GM12875 (cell line): ENCODE data around the gene GRID2.
"Not testable (repeated sequence)": the region's sequence is repeated elsewhere in the genome, so short reads cannot be mapped to it uniquely, and the experiment has no call there.

Source experiments
- H3K4me3 ChIP-seq: one replicate; pipeline ENCODE4 v1.5.1; 2011; ENCODE audit warnings: low read depth, low read length, control low read depth
- TF ChIP-seq, protein P1 (sequence below): IDR thresholded peaks from 2 replicates; pipeline ENCODE4 v1.5.1; 2011; ENCODE audit warnings: low read depth, mild to moderate bottlenecking, control low read depth, inconsistent platforms, low read length, moderate library complexity, borderline replicate concordance; ENCODE audit not compliant: insufficient read depth

Gene GRID2

DNA sequence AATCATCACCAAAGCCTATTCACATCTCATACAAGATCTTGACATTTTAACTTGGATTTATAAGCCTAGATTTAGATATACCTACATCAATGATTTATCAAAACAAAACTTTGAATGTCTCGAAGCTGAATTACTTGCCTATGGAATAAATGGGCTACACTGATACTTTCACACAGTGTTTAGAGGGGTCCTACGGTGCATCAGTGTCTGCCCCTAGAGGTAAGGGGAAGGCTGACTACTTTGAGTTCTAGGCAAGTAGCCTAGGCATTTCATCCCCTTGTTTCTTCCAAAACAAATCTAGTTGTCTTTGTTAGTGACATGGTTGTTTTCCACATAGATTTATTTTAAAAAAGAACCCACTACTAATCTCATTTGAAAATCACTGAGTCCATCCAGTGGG, 1366.7 kb downstream of the GRID2 start:
- TF ChIP-seq, protein P1, sequence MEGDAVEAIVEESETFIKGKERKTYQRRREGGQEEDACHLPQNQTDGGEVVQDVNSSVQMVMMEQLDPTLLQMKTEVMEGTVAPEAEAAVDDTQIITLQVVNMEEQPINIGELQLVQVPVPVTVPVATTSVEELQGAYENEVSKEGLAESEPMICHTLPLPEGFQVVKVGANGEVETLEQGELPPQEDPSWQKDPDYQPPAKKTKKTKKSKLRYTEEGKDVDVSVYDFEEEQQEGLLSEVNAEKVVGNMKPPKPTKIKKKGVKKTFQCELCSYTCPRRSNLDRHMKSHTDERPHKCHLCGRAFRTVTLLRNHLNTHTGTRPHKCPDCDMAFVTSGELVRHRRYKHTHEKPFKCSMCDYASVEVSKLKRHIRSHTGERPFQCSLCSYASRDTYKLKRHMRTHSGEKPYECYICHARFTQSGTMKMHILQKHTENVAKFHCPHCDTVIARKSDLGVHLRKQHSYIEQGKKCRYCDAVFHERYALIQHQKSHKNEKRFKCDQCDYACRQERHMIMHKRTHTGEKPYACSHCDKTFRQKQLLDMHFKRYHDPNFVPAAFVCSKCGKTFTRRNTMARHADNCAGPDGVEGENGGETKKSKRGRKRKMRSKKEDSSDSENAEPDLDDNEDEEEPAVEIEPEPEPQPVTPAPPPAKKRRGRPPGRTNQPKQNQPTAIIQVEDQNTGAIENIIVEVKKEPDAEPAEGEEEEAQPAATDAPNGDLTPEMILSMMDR = no peak
- H3K4me3 ChIP-seq = no peak overlapping the region

DNA sequence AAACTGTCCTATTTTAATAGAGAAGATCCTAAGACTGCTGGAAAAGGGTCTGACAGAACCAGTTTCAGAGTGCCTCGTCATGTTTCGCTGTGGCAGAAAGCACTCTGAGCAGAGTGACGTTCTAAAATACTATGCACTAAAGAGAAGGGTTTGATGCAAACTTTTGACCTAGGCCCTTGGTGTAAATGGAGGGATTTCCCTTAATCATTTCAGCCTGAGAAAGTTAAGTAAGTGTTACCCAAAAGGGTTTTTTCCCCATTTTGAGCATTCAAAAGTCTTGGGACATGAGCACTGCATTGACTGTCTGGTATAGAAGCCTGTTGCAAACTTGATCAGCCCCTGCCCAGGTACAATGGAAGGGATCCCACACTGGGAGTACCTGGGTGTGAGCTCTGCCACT, 1367.3 kb downstream of the GRID2 start:
- H3K4me3 ChIP-seq = no peak overlapping the region
- TF ChIP-seq, protein P1 = no peak

DNA sequence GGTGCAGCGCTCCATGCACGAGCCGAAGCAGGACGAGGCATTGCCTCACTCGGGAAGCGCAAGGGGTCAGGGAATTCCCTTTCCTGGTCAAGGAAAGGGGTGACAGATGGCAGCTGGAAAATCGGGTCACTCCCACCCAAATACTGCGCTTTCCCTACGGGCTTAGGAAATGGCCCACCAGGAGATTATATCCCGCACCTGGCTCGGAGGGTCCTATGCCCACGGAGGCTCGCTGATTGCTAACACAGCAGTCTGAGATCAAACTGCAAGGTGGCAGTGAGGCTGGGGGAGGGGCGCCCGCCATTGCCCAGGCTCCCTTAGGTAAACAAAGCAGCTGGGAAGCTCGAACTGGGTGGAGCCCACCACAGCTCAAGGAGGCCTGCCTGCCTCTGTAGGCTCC, 1373.2 kb downstream of the GRID2 start:
- H3K4me3 ChIP-seq = not testable (repeated sequence)

DNA sequence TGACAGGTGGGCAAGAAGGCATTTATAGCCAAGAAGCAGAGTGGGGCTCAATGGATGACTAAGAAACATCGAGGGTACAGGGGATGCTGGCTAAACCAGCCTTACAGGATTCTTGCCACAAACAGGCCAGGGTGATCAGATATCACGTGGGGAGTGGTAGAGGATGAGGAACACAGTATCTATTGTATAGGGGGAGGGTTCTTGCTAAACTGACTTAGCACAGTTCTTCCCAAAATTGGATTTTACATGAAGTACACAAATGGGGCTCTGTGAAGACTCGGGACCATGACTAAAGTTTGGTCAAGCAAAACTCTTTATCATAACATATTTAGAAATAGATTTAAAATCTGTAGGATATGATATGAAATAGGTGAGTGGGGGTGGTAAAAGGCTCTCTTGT, 1380.8 kb downstream of the GRID2 start:
- TF ChIP-seq, protein P1 = no peak
- H3K4me3 ChIP-seq = no peak overlapping the region

DNA sequence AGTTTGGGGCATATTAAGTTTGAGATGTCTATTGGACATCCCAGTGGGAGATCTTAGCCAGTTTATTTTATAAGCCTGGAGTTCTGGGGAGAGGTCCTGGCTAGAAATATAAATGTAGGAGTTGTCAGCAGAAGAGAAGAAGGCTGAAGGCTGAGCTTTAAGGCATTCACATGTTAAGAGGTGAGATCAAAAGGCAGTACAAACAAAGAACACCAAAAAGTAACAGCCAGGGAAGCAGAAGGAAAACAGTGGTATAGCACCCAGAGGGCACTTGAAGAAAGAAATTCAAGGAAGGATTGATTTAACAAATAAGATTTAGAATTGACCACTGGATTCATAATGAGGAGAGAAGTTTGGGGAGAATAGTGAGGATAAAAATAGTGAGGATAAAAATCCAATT, 1383.5 kb downstream of the GRID2 start:
- H3K4me3 ChIP-seq = no peak overlapping the region
- TF ChIP-seq, protein P1 = no peak

DNA sequence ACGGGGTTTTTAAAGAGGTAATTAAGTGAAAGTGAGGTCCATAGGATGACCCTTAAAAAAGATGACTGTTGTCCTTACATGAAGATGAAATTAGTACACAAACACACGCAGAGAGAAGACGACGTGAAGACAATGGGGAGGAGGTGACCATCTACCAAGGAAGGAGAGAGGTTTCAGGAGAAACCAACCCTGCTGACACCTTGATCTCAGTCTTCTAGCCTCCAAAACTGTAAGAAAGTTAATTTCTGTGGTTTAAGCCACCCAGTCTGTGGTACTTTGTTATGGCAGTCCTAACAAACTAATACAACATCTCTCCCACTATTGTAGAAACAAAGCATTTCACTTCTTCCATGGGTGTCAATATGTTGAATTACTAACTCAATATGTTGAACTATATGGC, 1385.2 kb downstream of the GRID2 start:
- TF ChIP-seq, protein P1 = no peak
- no peak overlapping the region for H3K4me3 ChIP-seq

DNA sequence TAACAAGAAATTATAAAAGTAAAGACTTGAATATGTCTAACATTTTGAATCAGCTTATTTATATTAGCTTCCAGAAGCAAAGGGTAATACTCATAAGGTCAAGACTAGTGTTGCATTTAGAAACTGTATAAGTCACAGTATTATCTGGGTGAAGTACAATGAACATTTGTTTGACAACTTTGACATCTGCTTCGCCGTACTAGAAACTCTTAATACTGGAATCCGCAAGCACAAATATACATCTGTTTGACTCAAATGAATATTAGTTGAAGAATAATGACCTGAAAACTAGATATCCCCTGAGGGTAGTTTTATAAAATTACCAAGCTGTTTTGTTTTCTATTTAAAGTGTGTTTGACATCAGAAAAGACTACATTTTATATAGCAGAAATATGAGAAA, 1389.4 kb downstream of the GRID2 start:
- TF ChIP-seq, protein P1 = no peak

DNA sequence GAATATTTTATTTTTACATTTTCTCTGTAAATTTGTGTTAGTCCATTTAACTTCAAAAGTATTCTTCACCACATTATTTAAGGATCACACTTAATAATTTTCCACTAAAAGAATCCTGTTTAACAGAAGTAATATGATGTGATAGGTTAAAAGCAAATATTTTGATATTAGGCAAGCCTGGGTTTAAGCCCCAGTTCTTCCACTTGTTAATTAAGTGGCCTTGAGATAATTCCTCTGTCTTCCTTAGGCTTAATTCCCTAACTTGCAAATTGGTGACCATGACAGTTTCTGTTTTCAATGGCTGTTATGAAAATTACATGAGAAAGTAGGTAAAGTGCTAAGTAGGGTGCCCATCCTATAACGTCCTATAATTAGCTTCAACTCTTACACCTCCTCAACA, 1394.9 kb downstream of the GRID2 start:
- TF ChIP-seq, protein P1 = no peak
- H3K4me3 ChIP-seq = no peak overlapping the region

More for the DNA sequence above, 1389.4 kb downstream of the GRID2 start:
- no peak overlapping the region for H3K4me3 ChIP-seq
